ENCODE data around the gene CERS2.

- TF ChIP-seq CTCF (IDR thresholded peaks at IDR 0.05) (no peak), POLR2A (IDR thresholded peaks at IDR 0.05) (no peak)
Measured at GRCh38 chr1:150997949-150998348, 23.3 kb upstream of the CERS2 start.

Data from esophagus squamous epithelium (tissue), 4 donors.